ENCODE results near the gene DEFB129. TPM values are rescaled to one million over a fixed set of nuclear protein-coding genes. Genes with fewer than 3 reads are reported as not detected.

Gene DEFB129
- total RNA-seq, 1 experiment from 2014 or later: not detected

DNA sequence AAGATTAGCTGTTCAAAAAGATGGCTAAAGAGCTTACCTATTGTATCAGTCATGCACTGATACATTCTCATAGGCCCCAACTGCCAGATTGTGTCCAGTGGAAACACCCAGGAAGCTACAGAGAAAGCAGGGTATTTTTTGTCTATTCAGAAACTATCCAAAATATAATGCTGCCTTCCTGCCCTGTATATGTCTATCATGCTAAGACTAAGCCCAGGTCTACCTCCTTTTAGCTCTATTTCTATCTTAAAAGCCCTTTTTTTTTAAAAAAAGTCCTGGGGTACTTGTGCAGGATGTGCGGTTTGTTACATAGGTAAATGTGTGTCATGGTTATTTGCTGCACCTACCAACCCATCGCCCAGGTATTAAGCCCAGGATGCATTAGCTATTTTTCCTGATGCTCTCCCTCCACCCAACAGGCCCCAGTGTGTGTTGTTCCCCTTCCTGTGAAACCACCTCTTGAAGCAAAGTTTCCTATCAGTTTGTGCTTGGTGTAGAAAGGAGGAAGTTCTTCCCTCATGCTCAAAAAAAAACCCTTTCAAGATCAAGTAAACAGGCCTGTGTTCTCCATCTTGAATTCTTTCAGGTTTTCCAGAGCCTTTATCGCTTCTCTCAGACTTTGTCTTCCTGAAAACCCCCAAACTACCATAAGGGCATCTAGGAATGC is 514 bp downstream of the DEFB129 start (continued):
- TF ChIP-seq, protein P1, sequence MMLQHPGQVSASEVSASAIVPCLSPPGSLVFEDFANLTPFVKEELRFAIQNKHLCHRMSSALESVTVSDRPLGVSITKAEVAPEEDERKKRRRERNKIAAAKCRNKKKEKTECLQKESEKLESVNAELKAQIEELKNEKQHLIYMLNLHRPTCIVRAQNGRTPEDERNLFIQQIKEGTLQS (CRISPR knock-in tag; conservative IDR thresholded peaks at IDR 0.05): no peak
- no peak for TF ChIP-seq SP1 (CRISPR knock-in tag; conservative IDR thresholded peaks at IDR 0.05)
- TF ChIP-seq, protein P2, sequence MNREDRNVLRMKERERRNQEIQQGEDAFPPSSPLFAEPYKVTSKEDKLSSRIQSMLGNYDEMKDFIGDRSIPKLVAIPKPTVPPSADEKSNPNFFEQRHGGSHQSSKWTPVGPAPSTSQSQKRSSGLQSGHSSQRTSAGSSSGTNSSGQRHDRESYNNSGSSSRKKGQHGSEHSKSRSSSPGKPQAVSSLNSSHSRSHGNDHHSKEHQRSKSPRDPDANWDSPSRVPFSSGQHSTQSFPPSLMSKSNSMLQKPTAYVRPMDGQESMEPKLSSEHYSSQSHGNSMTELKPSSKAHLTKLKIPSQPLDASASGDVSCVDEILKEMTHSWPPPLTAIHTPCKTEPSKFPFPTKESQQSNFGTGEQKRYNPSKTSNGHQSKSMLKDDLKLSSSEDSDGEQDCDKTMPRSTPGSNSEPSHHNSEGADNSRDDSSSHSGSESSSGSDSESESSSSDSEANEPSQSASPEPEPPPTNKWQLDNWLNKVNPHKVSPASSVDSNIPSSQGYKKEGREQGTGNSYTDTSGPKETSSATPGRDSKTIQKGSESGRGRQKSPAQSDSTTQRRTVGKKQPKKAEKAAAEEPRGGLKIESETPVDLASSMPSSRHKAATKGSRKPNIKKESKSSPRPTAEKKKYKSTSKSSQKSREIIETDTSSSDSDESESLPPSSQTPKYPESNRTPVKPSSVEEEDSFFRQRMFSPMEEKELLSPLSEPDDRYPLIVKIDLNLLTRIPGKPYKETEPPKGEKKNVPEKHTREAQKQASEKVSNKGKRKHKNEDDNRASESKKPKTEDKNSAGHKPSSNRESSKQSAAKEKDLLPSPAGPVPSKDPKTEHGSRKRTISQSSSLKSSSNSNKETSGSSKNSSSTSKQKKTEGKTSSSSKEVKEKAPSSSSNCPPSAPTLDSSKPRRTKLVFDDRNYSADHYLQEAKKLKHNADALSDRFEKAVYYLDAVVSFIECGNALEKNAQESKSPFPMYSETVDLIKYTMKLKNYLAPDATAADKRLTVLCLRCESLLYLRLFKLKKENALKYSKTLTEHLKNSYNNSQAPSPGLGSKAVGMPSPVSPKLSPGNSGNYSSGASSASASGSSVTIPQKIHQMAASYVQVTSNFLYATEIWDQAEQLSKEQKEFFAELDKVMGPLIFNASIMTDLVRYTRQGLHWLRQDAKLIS (CRISPR knock-in tag; IDR thresholded peaks at IDR 0.05; ENCODE audit: borderline replicate concordance): no peak
- no peak for TF ChIP-seq NFATC4 (CRISPR knock-in tag; IDR thresholded peaks at IDR 0.05)
- no peak for TF ChIP-seq ELF4 (CRISPR knock-in tag; IDR thresholded peaks at IDR 0.05; ENCODE audit: low read depth)
- TF ChIP-seq JAZF1 (CRISPR knock-in tag; IDR thresholded peaks at IDR 0.05): no peak
- no peak for TF ChIP-seq ZBTB21 (CRISPR knock-in tag; IDR thresholded peaks at IDR 0.05; ENCODE audit: borderline replicate concordance)
- no peak for TF ChIP-seq GTF2I (CRISPR knock-in tag; conservative IDR thresholded peaks at IDR 0.05)
- no peak for TF ChIP-seq NR1H2 (CRISPR knock-in tag; IDR thresholded peaks at IDR 0.05)
- TF ChIP-seq, protein P3, sequence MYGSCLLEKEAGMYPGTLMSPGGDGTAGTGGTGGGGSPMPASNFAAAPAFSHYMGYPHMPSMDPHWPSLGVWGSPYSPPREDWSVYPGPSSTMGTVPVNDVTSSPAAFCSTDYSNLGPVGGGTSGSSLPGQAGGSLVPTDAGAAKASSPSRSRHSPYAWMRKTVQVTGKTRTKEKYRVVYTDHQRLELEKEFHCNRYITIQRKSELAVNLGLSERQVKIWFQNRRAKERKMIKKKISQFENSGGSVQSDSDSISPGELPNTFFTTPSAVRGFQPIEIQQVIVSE (CRISPR knock-in tag; IDR thresholded peaks at IDR 0.05; ENCODE audit: borderline replicate concordance): no peak
- no peak for TF ChIP-seq OVOL2 (CRISPR knock-in tag; IDR thresholded peaks at IDR 0.05; ENCODE audit: borderline replicate concordance)

DNA sequence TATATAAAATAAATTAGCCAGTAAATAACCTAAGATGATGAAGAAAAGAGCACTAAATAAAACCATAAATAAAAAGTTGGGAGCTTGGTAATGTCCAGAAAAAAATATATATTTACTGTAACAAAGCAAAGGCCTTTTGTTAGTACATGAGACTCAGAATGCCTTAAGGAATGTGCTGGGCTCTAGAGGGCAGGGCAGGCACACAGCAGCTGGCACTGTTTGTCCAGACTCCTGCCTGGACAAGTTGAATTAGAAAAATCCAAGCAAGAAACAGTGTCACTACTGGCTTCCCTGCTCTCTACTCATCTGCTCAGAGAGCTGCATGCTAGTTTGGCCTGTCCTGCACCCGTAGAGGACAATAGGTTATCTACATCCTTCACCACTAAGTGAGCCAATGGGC is 8.8 kb downstream of the DEFB129 start:
- DNase-seq (ENCODE audit: low spot score): no peak
- Mint-ChIP-seq H3K4me1 (no peaks in the 10 kb centered on the region), H3K36me3 (no peaks in the 10 kb centered on the region), H3K27me3 (ENCODE audit: low read depth) (peaks cover 94% of the 10 kb centered on the region), H3K27ac (no peak overlapping the region), H3K4me3 (no peak overlapping the region), H3K9me3 (no peaks in the 10 kb centered on the region)
- ChIA-PET CTCF (no interaction called here), POLR2A (no interaction called here)
- TF ChIP-seq, protein P4, sequence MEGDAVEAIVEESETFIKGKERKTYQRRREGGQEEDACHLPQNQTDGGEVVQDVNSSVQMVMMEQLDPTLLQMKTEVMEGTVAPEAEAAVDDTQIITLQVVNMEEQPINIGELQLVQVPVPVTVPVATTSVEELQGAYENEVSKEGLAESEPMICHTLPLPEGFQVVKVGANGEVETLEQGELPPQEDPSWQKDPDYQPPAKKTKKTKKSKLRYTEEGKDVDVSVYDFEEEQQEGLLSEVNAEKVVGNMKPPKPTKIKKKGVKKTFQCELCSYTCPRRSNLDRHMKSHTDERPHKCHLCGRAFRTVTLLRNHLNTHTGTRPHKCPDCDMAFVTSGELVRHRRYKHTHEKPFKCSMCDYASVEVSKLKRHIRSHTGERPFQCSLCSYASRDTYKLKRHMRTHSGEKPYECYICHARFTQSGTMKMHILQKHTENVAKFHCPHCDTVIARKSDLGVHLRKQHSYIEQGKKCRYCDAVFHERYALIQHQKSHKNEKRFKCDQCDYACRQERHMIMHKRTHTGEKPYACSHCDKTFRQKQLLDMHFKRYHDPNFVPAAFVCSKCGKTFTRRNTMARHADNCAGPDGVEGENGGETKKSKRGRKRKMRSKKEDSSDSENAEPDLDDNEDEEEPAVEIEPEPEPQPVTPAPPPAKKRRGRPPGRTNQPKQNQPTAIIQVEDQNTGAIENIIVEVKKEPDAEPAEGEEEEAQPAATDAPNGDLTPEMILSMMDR (IDR thresholded peaks at IDR 0.05): no peak
- TF ChIP-seq NR1H2 (CRISPR knock-in tag; IDR thresholded peaks at IDR 0.05) (no peak), RELA (CRISPR knock-in tag; IDR thresholded peaks at IDR 0.05; ENCODE audit: borderline replicate concordance) (no peak), TCF7 (CRISPR knock-in tag; IDR thresholded peaks at IDR 0.05; ENCODE audit: low read depth) (no peak), ZNF232 (CRISPR knock-in tag; IDR thresholded peaks at IDR 0.05) (no peak), NFYB (CRISPR knock-in tag; conservative IDR thresholded peaks at IDR 0.05; ENCODE audit: low read depth) (no peak), TP53 (CRISPR knock-in tag; IDR thresholded peaks at IDR 0.05) (no peak), ATF1 (CRISPR knock-in tag; IDR thresholded peaks at IDR 0.05) (no peak), CREB1 (CRISPR knock-in tag; IDR thresholded peaks at IDR 0.05) (no peak), NFE2L1 (CRISPR knock-in tag; IDR thresholded peaks at IDR 0.05) (no peak), PRRX2 (CRISPR knock-in tag; IDR thresholded peaks at IDR 0.05) (no peak)
- TF ChIP-seq, protein P1 (CRISPR knock-in tag; conservative IDR thresholded peaks at IDR 0.05): no peak
- TF ChIP-seq, protein P5, sequence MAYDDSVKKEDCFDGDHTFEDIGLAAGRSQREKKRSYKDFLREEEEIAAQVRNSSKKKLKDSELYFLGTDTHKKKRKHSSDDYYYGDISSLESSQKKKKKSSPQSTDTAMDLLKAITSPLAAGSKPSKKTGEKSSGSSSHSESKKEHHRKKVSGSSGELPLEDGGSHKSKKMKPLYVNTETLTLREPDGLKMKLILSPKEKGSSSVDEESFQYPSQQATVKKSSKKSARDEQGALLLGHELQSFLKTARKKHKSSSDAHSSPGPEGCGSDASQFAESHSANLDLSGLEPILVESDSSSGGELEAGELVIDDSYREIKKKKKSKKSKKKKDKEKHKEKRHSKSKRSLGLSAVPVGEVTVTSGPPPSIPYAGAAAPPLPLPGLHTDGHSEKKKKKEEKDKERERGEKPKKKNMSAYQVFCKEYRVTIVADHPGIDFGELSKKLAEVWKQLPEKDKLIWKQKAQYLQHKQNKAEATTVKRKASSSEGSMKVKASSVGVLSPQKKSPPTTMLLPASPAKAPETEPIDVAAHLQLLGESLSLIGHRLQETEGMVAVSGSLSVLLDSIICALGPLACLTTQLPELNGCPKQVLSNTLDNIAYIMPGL (CRISPR knock-in tag; IDR thresholded peaks at IDR 0.05): no peak
- no peak for ATAC-seq

All from WTC11 (cell line).